HG03097 (cell line): Measurements from ENCODE around the gene PPFIBP2.

Experiments used
- ATAC-seq: cut with Tn5 transposase; IDR thresholded peaks from one replicate; pipeline ENCODE4 v1.9.1; 2021; ENCODE audit not compliant: unreplicated experiment, low FRiP score

Gene PPFIBP2

GRCh38 chr11:7523416-7524210 is 9.8 kb downstream of the PPFIBP2 start:
- no peak for ATAC-seq

GRCh38 chr11:7524462-7525235 is 10.8 kb downstream of the PPFIBP2 start:
- ATAC-seq, result no peak

GRCh38 chr11:7525424-7525823 is 11.6 kb downstream of the PPFIBP2 start:
- ATAC-seq, result no peak

GRCh38 chr11:7527029-7527428 is 13.2 kb downstream of the PPFIBP2 start:
- ATAC-seq, result no peak

- no peak for ATAC-seq
Measured at GRCh38 chr11:7528514-7529049, 14.8 kb downstream of the PPFIBP2 start.

- ATAC-seq, result no peak
Measured at GRCh38 chr11:7530013-7530640, 16.3 kb downstream of the PPFIBP2 start.

GRCh38 chr11:7531011-7531410 is 17.2 kb downstream of the PPFIBP2 start:
- no peak for ATAC-seq

GRCh38 chr11:7532405-7533145 is 18.8 kb downstream of the PPFIBP2 start:
- ATAC-seq, result no peak

- ATAC-seq, result peak; percentile 25
Measured at GRCh38 chr11:7533199-7534041, 19.6 kb downstream of the PPFIBP2 start.

- ATAC-seq, result peak; percentile 51
Measured at GRCh38 chr11:7534042-7534378, 20.2 kb downstream of the PPFIBP2 start.

GRCh38 chr11:7536100-7536499 is 22.3 kb downstream of the PPFIBP2 start:
- no peak for ATAC-seq

GRCh38 chr11:7537265-7537664 is 23.5 kb downstream of the PPFIBP2 start:
- ATAC-seq, result no peak

GRCh38 chr11:7538031-7538430 is 24.2 kb downstream of the PPFIBP2 start:
- ATAC-seq, result no peak

GRCh38 chr11:7538466-7539454 is 25.0 kb downstream of the PPFIBP2 start:
- no peak for ATAC-seq

- no peak for ATAC-seq
Measured at GRCh38 chr11:7540830-7541555, 27.2 kb downstream of the PPFIBP2 start.

GRCh38 chr11:7543302-7543701 is 29.5 kb downstream of the PPFIBP2 start:
- no peak for ATAC-seq

GRCh38 chr11:7544021-7544420 is 30.2 kb downstream of the PPFIBP2 start:
- ATAC-seq, result no peak

GRCh38 chr11:7545611-7546010 is 31.8 kb downstream of the PPFIBP2 start:
- no peak for ATAC-seq
